Lower leg skin (tissue), 3 donors: Measurements from ENCODE around the gene PANK4.

Source experiments
- POLR2A ChIP-seq, 2 donors: fragments of 450-650 bp; IDR thresholded peaks; one replicate each; pipeline ENCODE4 v1.6.1; 2016 to 2017; ENCODE audit warnings: antibody characterized with exemption in 2 of 2, mild to moderate bottlenecking in 1 of 2, moderate library complexity in 1 of 2
- TF ChIP-seq, protein P1 (sequence below), 3 donors: fragments of 450-650 bp; IDR thresholded peaks; one replicate each; pipeline ENCODE4 v1.5.1; 2016; ENCODE audit warnings: antibody characterized with exemption in 3 of 3, mild to moderate bottlenecking in 3 of 3, moderate library complexity in 2 of 3

- TF ChIP-seq, protein P1, sequence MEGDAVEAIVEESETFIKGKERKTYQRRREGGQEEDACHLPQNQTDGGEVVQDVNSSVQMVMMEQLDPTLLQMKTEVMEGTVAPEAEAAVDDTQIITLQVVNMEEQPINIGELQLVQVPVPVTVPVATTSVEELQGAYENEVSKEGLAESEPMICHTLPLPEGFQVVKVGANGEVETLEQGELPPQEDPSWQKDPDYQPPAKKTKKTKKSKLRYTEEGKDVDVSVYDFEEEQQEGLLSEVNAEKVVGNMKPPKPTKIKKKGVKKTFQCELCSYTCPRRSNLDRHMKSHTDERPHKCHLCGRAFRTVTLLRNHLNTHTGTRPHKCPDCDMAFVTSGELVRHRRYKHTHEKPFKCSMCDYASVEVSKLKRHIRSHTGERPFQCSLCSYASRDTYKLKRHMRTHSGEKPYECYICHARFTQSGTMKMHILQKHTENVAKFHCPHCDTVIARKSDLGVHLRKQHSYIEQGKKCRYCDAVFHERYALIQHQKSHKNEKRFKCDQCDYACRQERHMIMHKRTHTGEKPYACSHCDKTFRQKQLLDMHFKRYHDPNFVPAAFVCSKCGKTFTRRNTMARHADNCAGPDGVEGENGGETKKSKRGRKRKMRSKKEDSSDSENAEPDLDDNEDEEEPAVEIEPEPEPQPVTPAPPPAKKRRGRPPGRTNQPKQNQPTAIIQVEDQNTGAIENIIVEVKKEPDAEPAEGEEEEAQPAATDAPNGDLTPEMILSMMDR (IDR thresholded peaks at IDR 0.05) = no peak
- no peak for TF ChIP-seq POLR2A (IDR thresholded peaks at IDR 0.05)
These were observed 42.7 kb upstream of the PANK4 start for GRCh38 chr1:2569060-2569459.
